8988T (cell line): ENCODE results near the gene MACROD2.

Experiments used
- DNase-seq: peaks from one replicate; pipeline ENCODE4 v3.0.0; 2011

MACROD2 gene

GRCh38 chr20:14553774-14554534 lies 558.6 kb downstream of the MACROD2 start:
- DNase-seq: no peak

GRCh38 chr20:14555676-14556075 lies 560.4 kb downstream of the MACROD2 start:
- no peak for DNase-seq

- DNase-seq: no peak
Measured at GRCh38 chr20:14556206-14556605, 560.9 kb downstream of the MACROD2 start.

DNA sequence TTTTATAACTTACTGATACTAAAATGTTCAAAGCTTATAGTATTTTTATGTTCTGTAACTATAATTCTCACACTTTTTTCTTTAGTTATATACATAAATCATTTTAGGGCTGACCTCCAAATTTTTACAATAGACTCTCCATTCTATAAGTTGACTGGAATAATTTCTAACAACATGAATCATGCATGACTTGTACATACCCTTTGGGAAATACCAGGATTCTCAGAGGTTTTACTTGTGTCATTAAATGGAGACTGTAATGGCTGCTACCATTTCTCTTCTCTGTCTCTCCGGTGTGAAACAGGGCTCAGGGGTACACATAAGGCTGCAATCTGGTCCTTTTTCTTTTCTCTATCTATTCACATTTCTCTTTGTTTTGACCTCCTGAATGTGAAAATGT lies 564.3 kb downstream of the MACROD2 start:
- DNase-seq: no peak

- DNase-seq: no peak
Measured at GRCh38 chr20:14561741-14562221, 566.5 kb downstream of the MACROD2 start.

GRCh38 chr20:14562981-14563380 lies 567.7 kb downstream of the MACROD2 start:
- DNase-seq: no peak

DNA sequence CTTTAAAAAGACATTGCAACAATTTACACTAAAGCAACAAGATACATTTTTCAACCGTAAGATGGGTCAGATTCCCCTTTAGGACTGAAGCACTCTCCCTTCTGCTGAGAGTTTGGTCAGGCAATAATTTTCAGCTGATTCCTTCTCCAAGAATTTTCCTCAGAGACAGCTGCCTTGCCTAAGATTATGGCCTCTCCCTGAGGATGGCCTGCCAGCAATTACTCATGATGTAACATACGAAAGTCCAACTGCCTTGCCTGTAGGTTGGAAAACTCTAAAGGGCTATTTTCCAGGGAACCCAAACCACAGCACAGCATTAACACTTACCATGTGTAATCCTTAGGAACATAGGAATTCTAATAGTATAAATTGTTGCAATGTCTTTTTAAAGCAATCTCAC lies 571.2 kb downstream of the MACROD2 start:
- no peak for DNase-seq

- no peak for DNase-seq
Measured at GRCh38 chr20:14568225-14568624, 572.9 kb downstream of the MACROD2 start.

- DNase-seq: no peak
Measured at GRCh38 chr20:14568701-14569100, 573.4 kb downstream of the MACROD2 start.

- no peak for DNase-seq
Measured at GRCh38 chr20:14569641-14570040, 574.3 kb downstream of the MACROD2 start.

DNA sequence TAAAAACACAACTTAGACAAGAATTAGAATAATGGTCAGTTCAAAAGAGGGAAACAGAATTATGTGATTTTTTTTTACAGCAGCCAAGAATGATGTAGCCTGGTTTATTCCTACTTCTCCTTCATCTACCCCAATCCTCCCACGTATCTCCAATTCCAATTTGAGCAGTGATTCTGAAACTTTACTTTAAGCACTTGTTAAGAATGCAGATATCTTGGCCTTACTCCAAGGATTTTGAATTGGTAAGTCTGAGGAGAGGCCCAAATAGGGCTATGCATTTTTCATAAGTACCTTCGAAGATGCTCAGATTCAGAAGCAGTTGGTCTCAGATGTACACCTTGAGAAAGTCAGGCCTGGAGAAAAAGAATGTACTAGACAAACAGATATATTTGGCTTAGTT lies 575.5 kb downstream of the MACROD2 start:
- DNase-seq: no peak

GRCh38 chr20:14573676-14574075 lies 578.4 kb downstream of the MACROD2 start:
- no peak for DNase-seq

DNA sequence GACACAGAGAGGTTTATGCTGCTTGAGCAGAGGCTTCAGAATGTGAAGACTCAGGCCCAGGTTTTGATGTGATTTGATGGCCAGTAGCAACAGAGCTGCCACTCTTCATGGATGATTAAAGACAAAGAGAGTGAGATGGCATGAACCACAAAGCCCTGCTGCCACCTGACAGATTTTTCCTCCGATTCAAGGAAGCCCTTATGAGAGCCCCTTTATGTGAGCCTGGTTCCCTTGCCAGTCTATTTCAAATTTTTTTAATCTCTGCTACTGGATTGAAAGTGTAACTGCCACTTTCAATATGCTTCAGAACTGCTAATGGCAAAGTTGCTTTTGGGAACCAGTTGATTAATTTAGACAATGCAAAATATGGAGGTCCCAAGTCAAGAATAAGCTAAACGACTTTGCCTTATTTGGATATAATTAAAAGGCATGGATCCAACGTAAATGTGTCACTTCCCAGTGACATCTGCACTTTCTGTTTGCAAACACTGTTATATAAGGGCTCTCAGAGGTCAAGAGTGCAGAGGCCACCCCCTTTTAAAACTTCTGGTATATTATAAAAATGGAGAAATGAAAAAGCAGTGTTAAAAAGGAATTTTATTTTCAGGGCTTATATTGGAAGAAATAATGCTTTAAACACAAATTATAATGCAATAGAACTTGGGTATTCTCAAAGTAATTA lies 581.0 kb downstream of the MACROD2 start:
- no peak for DNase-seq

DNA sequence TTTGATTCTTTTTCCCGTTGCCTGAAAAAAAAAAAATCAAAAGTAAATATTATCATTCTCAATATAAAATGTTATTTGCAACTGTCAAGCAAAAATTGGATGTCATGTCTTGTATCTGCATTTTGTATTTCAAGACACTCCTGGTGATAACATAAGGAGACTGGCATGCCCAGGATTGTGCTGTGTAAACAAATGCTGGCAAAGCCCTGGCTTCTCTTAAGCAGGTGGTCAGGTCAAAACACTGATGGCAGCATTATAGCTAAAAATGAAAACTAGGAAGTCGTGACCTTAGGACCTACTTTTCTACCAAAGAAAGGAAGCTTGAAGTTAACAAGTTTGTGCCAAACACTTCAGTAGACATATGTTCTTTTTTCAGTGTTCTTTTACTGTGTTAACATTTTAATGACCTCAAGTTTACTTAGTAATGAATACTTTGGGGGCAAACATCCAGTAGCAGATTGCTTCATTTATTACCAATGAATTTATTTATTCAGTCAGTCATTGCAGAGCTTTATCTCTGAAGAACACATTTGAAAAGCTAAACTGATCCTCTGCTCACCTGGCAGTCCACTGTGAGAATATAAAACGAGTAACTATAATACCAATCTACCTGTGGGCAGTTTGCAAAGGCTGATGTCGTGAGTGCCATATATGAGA lies 585.2 kb downstream of the MACROD2 start:
- DNase-seq: no peak

GRCh38 chr20:14581731-14582130 lies 586.4 kb downstream of the MACROD2 start:
- no peak for DNase-seq

DNA sequence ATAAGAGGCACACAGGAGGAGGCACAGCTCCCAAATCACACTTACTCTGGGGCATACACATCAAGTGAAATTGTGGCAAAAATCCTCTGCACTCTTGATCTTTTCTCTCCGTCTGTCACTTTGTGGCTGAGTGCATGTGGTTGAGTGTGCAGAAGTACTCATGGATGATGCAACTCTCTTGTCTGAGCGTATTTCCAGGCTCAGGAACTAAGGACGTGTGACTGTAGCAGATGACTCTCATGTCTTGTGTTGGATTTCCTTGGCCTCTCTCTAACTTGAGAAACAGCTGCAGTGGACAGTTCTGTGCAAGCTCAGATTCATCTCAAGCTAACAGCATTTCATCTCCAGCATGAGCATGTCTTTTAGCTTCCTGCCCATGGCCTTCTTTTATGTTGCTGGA lies 587.5 kb downstream of the MACROD2 start:
- DNase-seq: no peak

DNA sequence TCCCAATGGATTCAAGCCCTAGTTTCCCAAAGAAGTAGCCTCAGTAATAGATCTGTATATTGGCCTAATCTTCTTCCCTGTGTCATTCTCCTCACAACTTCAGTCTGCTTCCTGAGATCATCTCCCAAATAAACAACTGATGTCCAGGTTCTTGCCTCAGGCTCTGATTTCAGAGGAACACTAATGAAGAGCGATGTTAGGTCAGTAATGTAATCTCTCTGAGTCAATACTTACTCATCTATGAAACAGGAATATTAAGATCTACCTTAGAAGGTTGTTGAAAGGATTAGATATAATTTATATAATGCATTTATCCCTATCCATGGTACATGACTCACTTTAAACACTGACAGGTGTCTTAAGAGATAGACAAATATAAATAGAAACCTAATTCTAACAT lies 588.1 kb downstream of the MACROD2 start:
- DNase-seq: no peak

- no peak for DNase-seq
Measured at GRCh38 chr20:14589383-14589782, 594.1 kb downstream of the MACROD2 start.

DNA sequence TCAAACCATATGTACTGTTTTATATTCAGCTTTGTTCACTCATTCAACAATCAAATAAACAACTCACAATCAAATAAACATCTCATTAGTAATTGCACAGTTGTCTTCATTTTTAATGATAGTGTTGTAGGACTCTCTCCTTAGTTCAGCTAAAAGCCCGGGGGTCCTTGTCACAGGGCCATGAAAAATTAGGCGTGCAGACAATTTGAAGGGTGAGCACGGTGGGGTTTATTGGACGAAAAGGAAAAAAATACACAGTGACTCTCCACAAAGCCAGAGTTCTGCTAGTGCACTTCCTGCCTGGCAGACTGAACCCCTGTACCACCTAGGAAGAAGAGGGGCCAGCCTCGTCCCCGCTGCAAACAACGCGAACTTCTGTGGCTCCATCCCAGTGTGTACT lies 599.7 kb downstream of the MACROD2 start:
- no peak for DNase-seq

- no peak for DNase-seq
Measured at GRCh38 chr20:14597206-14597715, 601.9 kb downstream of the MACROD2 start.

GRCh38 chr20:14599613-14600012 lies 604.3 kb downstream of the MACROD2 start:
- DNase-seq: no peak

GRCh38 chr20:14600527-14600926 lies 605.2 kb downstream of the MACROD2 start:
- no peak for DNase-seq

DNA sequence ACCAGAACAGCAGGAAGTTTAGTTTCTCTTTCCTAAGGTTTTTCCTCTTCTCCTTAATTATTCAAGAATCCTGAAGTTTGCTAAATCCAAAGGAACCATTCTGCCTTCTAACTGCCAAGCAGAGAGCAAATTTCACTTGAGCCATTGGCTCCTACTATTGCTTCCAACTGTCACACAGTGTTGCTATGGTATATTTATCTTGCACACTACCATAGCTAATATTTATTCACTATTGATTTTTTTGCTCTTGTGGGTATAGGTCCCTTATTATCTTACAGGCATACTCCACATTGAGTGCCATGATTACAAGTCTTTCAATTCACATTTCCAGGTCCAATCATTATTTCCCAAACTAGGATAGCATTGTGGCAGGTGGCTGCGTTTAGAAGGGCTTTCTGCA lies 608.8 kb downstream of the MACROD2 start:
- DNase-seq: no peak
